Loucy (cell line): Measurements from ENCODE around the gene NPSR1.

Experiments used
- H2AFZ ChIP-seq: fragments of 200-600 bp; sonication (generic); 2 replicates; pipeline ENCODE4 v1.6.0; 2016; ENCODE audit warnings: antibody characterized with exemption, mild to moderate bottlenecking, low read length, moderate library complexity
- H3F3A ChIP-seq: fragments of 200-600 bp; 2 replicates; pipeline ENCODE4 v1.6.0; 2016; ENCODE audit warnings: antibody characterized with exemption, low read depth, mild to moderate bottlenecking
- H3K27me3 ChIP-seq: fragments of 200-600 bp; sonication (generic); 2 replicates; pipeline ENCODE4 v1.6.1; 2014; ENCODE audit warnings: low read length, mild to moderate bottlenecking; ENCODE audit not compliant: insufficient read depth, poor library complexity, severe bottlenecking
- H3K36me3 ChIP-seq: fragments of 200-600 bp; sonication (generic); 2 replicates; pipeline ENCODE4 v1.6.1; 2016; ENCODE audit warnings: low read length; ENCODE audit not compliant: insufficient read depth
- H3K4me1 ChIP-seq: fragments of 200-600 bp; sonication (generic); 2 replicates; pipeline ENCODE4 v1.5.1; 2014; ENCODE audit warnings: low read length, mild to moderate bottlenecking; ENCODE audit not compliant: insufficient read depth, poor library complexity, severe bottlenecking
- H3K4me2 ChIP-seq: fragments of 200-600 bp; sonication (generic); 2 replicates; pipeline ENCODE4 v1.6.0; 2014; ENCODE audit warnings: antibody characterized with exemption, low read length, low read depth, mild to moderate bottlenecking; ENCODE audit not compliant: poor library complexity, severe bottlenecking
- H3K4me3 ChIP-seq: fragments of 200-600 bp; sonication (generic); 2 replicates; pipeline ENCODE4 v1.5.1; 2014; ENCODE audit warnings: low read length, mild to moderate bottlenecking, mixed read lengths; ENCODE audit not compliant: poor library complexity, severe bottlenecking
- H3K79me2 ChIP-seq: fragments of 200-600 bp; sonication (generic); 2 replicates; pipeline ENCODE4 v1.6.1; 2014; ENCODE audit warnings: low read length; ENCODE audit not compliant: insufficient read depth
- H3K9ac ChIP-seq: fragments of 200-600 bp; sonication (generic); 2 replicates; pipeline ENCODE4 v1.6.0; 2014; ENCODE audit warnings: mild to moderate bottlenecking, low read depth, low read length, moderate library complexity; ENCODE audit not compliant: poor library complexity, severe bottlenecking
- H3K9me2 ChIP-seq: fragments of 200-600 bp; sonication (generic); replicated peaks from 2 replicates; pipeline ENCODE4 v1.6.1; 2016; ENCODE audit warnings: low read depth, low read length, mixed read lengths
- H3K9me3 ChIP-seq: fragments of 200-600 bp; sonication (generic); 2 replicates; pipeline ENCODE4 v1.6.1; 2014; ENCODE audit warnings: mild to moderate bottlenecking, antibody characterized with exemption, low read length, low read depth; ENCODE audit not compliant: insufficient read depth
- H4K20me1 ChIP-seq: fragments of 200-600 bp; sonication (generic); 2 replicates; pipeline ENCODE4 v1.6.0; 2014; ENCODE audit warnings: antibody characterized with exemption, low read length, mild to moderate bottlenecking; ENCODE audit not compliant: insufficient read depth, poor library complexity, severe bottlenecking
- EZH2phosphoT487 ChIP-seq: fragments of 200-600 bp; IDR thresholded peaks from 2 replicates; pipeline ENCODE4 v1.6.1; 2018; ENCODE audit warnings: antibody characterized with exemption, mild to moderate bottlenecking, moderate library complexity, borderline replicate concordance
- TF ChIP-seq, protein P1 (sequence below): fragments of 200-600 bp; sonication (generic); conservative IDR thresholded peaks from 2 replicates; pipeline ENCODE4 v1.5.1; 2014; ENCODE audit warnings: mild to moderate bottlenecking, antibody characterized with exemption, low read length

The NPSR1 gene

DNA sequence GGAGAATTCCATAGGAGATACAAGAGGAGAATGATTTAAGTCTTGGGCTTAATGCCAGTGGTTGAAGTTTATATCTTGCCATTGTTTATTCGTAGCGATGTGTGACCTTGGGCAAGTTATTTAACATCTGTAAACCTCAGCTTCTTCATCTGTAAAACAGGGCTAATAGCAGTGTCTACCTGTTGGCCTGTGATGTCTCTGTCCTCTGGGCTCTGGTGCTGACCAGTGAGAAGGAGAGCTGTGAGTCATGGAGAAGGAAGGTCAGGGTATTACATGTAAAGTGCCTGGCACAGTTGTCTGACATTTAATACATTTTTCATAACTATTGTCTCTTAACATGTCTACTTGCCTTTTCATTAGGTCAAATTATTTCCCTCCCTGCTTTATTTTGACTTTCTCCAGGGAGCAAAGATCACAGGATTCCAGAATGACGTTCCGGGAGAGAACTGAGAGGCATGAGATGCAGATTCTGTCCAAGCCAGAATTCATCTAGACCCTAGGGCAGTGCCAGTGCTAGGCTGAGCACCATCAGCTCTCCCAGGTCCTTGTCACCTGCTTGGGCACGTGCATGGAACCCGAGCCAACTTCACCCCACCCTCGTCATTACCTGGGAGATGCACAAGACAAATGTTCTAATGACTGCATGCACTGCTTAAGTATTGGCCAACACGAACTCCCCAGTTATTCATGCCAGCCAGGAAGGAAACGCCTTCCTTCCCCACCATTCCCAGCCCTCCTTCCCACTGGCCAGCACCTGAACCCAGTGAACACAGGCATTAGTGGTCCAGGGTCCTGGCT, 191.3 kb downstream of the NPSR1 start:
- no peak overlapping the region for H3K9ac ChIP-seq
- no peaks in the 10 kb centered on the region for H3K79me2 ChIP-seq
- no peak overlapping the region for H2AFZ ChIP-seq
- no peak overlapping the region for H3K4me2 ChIP-seq
- H3K27me3 ChIP-seq = no peaks in the 10 kb centered on the region
- H3K36me3 ChIP-seq = no peaks in the 10 kb centered on the region
- TF ChIP-seq EZH2phosphoT487 = no peak
- TF ChIP-seq, protein P1, sequence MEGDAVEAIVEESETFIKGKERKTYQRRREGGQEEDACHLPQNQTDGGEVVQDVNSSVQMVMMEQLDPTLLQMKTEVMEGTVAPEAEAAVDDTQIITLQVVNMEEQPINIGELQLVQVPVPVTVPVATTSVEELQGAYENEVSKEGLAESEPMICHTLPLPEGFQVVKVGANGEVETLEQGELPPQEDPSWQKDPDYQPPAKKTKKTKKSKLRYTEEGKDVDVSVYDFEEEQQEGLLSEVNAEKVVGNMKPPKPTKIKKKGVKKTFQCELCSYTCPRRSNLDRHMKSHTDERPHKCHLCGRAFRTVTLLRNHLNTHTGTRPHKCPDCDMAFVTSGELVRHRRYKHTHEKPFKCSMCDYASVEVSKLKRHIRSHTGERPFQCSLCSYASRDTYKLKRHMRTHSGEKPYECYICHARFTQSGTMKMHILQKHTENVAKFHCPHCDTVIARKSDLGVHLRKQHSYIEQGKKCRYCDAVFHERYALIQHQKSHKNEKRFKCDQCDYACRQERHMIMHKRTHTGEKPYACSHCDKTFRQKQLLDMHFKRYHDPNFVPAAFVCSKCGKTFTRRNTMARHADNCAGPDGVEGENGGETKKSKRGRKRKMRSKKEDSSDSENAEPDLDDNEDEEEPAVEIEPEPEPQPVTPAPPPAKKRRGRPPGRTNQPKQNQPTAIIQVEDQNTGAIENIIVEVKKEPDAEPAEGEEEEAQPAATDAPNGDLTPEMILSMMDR = no peak
- H3K9me3 ChIP-seq = no peaks in the 10 kb centered on the region
- no peak overlapping the region for H3K4me3 ChIP-seq
- H4K20me1 ChIP-seq = no peaks in the 10 kb centered on the region
- H3K9me2 ChIP-seq = no peaks in the 10 kb centered on the region
- peaks cover 2% of the 10 kb centered on the region for H3K4me1 ChIP-seq
- no peaks in the 10 kb centered on the region for H3F3A ChIP-seq

DNA sequence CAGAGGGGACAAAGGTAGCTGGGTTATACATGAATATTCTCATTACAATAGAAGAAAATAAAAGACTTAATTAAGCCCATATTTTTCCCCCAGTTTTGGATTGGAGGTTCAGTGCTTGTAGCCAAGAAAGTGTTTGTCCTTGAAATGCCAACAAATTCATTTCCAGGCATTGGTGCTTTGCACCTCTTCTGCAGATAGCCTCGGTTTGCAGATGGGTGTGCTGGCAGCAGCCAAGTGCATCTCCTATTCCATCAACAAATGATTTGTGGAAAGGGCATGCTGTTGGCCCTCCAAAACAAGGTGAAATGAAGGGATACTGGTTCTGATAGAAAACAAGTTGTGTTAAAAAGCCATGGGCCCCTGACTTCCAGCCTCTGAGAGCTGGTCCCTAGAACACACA, 192.0 kb downstream of the NPSR1 start:
- no peak overlapping the region for H3K4me2 ChIP-seq
- H3K79me2 ChIP-seq = no peaks in the 10 kb centered on the region
- no peaks in the 10 kb centered on the region for H4K20me1 ChIP-seq
- H3F3A ChIP-seq = no peaks in the 10 kb centered on the region
- TF ChIP-seq, protein P1 = no peak
- no peak for TF ChIP-seq EZH2phosphoT487
- H3K9me3 ChIP-seq = no peaks in the 10 kb centered on the region
- no peak overlapping the region for H3K4me3 ChIP-seq
- H3K27me3 ChIP-seq = no peaks in the 10 kb centered on the region
- peaks cover 2% of the 10 kb centered on the region for H3K4me1 ChIP-seq
- no peak overlapping the region for H3K9ac ChIP-seq
- H3K36me3 ChIP-seq = no peaks in the 10 kb centered on the region
- H3K9me2 ChIP-seq = no peaks in the 10 kb centered on the region
- H2AFZ ChIP-seq = no peak overlapping the region

DNA sequence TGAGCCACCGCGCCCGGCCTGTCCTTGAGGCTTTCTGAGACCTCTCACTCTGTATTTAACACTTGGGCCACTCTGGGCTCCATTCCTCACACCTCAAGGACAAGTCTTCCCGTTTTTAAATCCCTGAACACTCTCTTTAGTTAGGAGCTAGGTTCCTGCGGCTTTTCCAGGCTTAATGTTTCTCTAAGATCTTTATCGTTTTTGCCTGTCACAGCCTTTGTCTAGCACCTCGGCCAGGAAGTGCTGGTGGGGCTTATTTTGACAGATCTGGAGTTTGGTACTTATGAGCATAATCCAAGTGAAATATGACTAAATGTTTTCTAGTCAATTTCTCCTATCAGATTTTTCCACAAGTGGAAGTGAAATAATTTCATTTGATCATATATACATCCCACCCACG, 192.7 kb downstream of the NPSR1 start:
- Histone ChIP-seq H3K9me3 (no peaks in the 10 kb centered on the region), H4K20me1 (no peaks in the 10 kb centered on the region), H3K79me2 (no peaks in the 10 kb centered on the region), H3K27me3 (no peaks in the 10 kb centered on the region), H3K4me1 (peaks cover 2% of the 10 kb centered on the region), H3F3A (no peaks in the 10 kb centered on the region), H3K9ac (no peak overlapping the region), H3K36me3 (no peaks in the 10 kb centered on the region), H2AFZ (no peak overlapping the region), H3K4me3 (no peak overlapping the region), H3K9me2 (no peaks in the 10 kb centered on the region), H3K4me2 (no peak overlapping the region)
- TF ChIP-seq EZH2phosphoT487 = no peak
- TF ChIP-seq, protein P1 = no peak
